GM12875 (cell line): ENCODE data around the gene DACH1.

Experiments
- H3K4me3 ChIP-seq: one replicate; pipeline ENCODE4 v1.5.1; 2011; ENCODE audit warnings: low read depth, low read length, control low read depth
- CTCF ChIP-seq: IDR thresholded peaks from 2 replicates; pipeline ENCODE4 v1.5.1; 2011; ENCODE audit warnings: low read depth, mild to moderate bottlenecking, control low read depth, inconsistent platforms, low read length, moderate library complexity, borderline replicate concordance; ENCODE audit not compliant: insufficient read depth

Gene DACH1

GRCh38 chr13:71799324-71799723, 67.7 kb downstream of the DACH1 start:
- no peak for TF ChIP-seq CTCF
- H3K4me3 ChIP-seq: no peak overlapping the region

GRCh38 chr13:71798707-71799106, 68.3 kb downstream of the DACH1 start:
- no peak overlapping the region for H3K4me3 ChIP-seq
- TF ChIP-seq CTCF: no peak

GRCh38 chr13:71797517-71797916, 69.5 kb downstream of the DACH1 start:
- H3K4me3 ChIP-seq: no peak overlapping the region
- no peak for TF ChIP-seq CTCF

- no peak for TF ChIP-seq CTCF
- no peak overlapping the region for H3K4me3 ChIP-seq
These were observed 77.2 kb downstream of the DACH1 start for GRCh38 chr13:71789693-71790329.

GRCh38 chr13:71789037-71789436, 78.0 kb downstream of the DACH1 start:
- TF ChIP-seq CTCF: no peak
- no peak overlapping the region for H3K4me3 ChIP-seq

- TF ChIP-seq CTCF: no peak
- H3K4me3 ChIP-seq: no peak overlapping the region
These were observed 79.6 kb downstream of the DACH1 start for GRCh38 chr13:71787414-71787813.

- no peak for TF ChIP-seq CTCF
- no peak overlapping the region for H3K4me3 ChIP-seq
These were observed 80.1 kb downstream of the DACH1 start for GRCh38 chr13:71786875-71787274.
